Type B pancreatic cell (in vitro differentiated cells): Measurements from ENCODE around the gene PCARE. TPM values are rescaled to one million over a fixed set of nuclear protein-coding genes. Genes with fewer than 3 reads are reported as not detected.

Source experiments
- DNase-seq: peaks from one replicate; pipeline ENCODE4 v3.0.0; 2021; ENCODE audit warnings: mixed read lengths; ENCODE audit not compliant: unreplicated experiment; ENCODE audit errors: extremely low spot score
- H3K27ac Mint-ChIP-seq: 2 replicates; pipeline ENCODE4 v1.8.0; 2021; ENCODE audit warnings: mild to moderate bottlenecking, mixed read lengths
- H3K27me3 Mint-ChIP-seq: 2 replicates; pipeline ENCODE4 v1.8.0; 2021; ENCODE audit warnings: mixed read lengths
- H3K36me3 Mint-ChIP-seq: 2 replicates; pipeline ENCODE4 v1.8.0; 2021; ENCODE audit warnings: mixed read lengths
- H3K4me1 Mint-ChIP-seq: one replicate; pipeline ENCODE4 v1.8.0; 2021; ENCODE audit warnings: mixed read lengths; ENCODE audit not compliant: unreplicated experiment
- H3K4me3 Mint-ChIP-seq: 2 replicates; pipeline ENCODE4 v1.8.0; 2021; ENCODE audit warnings: mild to moderate bottlenecking, mixed read lengths
- H3K9me3 Mint-ChIP-seq: 2 replicates; pipeline ENCODE4 v1.8.0; 2021; ENCODE audit warnings: mixed read lengths
- CTCF ChIP-seq: fragments of 200-600 bp; sonication (generic); conservative IDR thresholded peaks from 2 replicates; pipeline ENCODE4 v1.5.0; 2021; ENCODE audit warnings: antibody characterized with exemption, mild to moderate bottlenecking
- total RNA-seq: library from RNA; stranded (reverse); gene quantifications from 2 replicates; pipeline ENCODE4 v1.2.1, GENCODE V29; 2021; ENCODE audit warnings: low replicate concordance

The PCARE gene
- total RNA-seq, 1 donor from 2014 or later: not detected

GRCh38 chr2:29064346-29064715, 10.0 kb downstream of the PCARE start:
- Mint-ChIP-seq H3K27me3 (peaks cover 4% of the 10 kb centered on the region), H3K9me3 (no peaks in the 10 kb centered on the region), H3K27ac (no peak overlapping the region), H3K4me1 (peaks cover 42% of the 10 kb centered on the region), H3K4me3 (no peak overlapping the region), H3K36me3 (no peaks in the 10 kb centered on the region)
- no peak for TF ChIP-seq CTCF
- DNase-seq: peak; percentile 16

GRCh38 chr2:29063646-29064345, 10.5 kb downstream of the PCARE start:
- Mint-ChIP-seq H3K36me3 (no peaks in the 10 kb centered on the region), H3K4me3 (peak overlapping the region; percentile 28), H3K4me1 (peaks cover 44% of the 10 kb centered on the region), H3K9me3 (no peaks in the 10 kb centered on the region), H3K27me3 (peaks cover 4% of the 10 kb centered on the region), H3K27ac (no peak overlapping the region)
- peak; percentile 48 for DNase-seq
- no peak for TF ChIP-seq CTCF

- TF ChIP-seq CTCF: no peak
- Mint-ChIP-seq H3K36me3 (no peaks in the 10 kb centered on the region), H3K4me1 (peaks cover 42% of the 10 kb centered on the region), H3K9me3 (no peaks in the 10 kb centered on the region), H3K4me3 (no peak overlapping the region), H3K27me3 (peaks cover 4% of the 10 kb centered on the region), H3K27ac (no peak overlapping the region)
- DNase-seq: no peak
Observed at GRCh38 chr2:29063056-29063455, 11.3 kb downstream of the PCARE start.

GRCh38 chr2:29062371-29062770, 12.0 kb downstream of the PCARE start:
- no peak for DNase-seq
- Mint-ChIP-seq H3K36me3 (no peaks in the 10 kb centered on the region), H3K27me3 (peaks cover 4% of the 10 kb centered on the region), H3K27ac (no peak overlapping the region), H3K4me1 (peaks cover 44% of the 10 kb centered on the region), H3K9me3 (no peaks in the 10 kb centered on the region), H3K4me3 (no peak overlapping the region)
- TF ChIP-seq CTCF: no peak

GRCh38 chr2:29061616-29062015, 12.7 kb downstream of the PCARE start:
- Mint-ChIP-seq H3K4me1 (peaks cover 46% of the 10 kb centered on the region), H3K4me3 (no peak overlapping the region), H3K27ac (no peak overlapping the region), H3K9me3 (no peaks in the 10 kb centered on the region), H3K36me3 (no peaks in the 10 kb centered on the region), H3K27me3 (peaks cover 4% of the 10 kb centered on the region)
- no peak for DNase-seq
- TF ChIP-seq CTCF: no peak
